ENCODE results near the gene TRAK2.

TRAK2 gene

DNA sequence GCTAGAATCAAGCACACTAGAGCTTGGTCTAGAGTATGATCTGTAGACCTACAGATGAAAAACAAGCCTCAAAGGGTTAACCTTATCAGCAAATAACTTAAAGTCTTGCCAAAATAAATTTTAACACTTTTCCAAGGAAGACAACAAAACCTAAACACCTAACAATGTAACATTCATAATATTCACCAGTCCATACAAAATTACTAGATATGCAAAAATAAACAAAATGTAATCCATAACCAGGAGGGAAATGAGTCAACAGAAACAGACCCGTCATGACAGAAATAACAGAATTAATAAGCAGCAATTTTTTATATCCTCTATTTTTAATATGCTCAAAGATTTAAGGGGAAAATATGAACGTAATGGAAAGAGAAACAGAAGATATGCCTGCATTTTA lies 36.1 kb downstream of the TRAK2 start:
- Histone ChIP-seq H3K9ac (no peak overlapping the region), H3K27ac (peak overlapping the region; percentile 72), H3K9me3 (peaks cover 13% of the 10 kb centered on the region; the same call in 1 of the 2 replicates), H3K4me1 (peaks cover 58% of the 10 kb centered on the region), H3K4me3 (no peak overlapping the region), H4K20me1 (no peaks in the 10 kb centered on the region), H3K36me3 (peaks cover 14% of the 10 kb centered on the region), H3K4me2 (peak overlapping the region; percentile 78), H3K27me3 (no peaks in the 10 kb centered on the region)
- TF ChIP-seq Cebpa-rat (IDR thresholded peaks at IDR 0.05) = no peak

DNA sequence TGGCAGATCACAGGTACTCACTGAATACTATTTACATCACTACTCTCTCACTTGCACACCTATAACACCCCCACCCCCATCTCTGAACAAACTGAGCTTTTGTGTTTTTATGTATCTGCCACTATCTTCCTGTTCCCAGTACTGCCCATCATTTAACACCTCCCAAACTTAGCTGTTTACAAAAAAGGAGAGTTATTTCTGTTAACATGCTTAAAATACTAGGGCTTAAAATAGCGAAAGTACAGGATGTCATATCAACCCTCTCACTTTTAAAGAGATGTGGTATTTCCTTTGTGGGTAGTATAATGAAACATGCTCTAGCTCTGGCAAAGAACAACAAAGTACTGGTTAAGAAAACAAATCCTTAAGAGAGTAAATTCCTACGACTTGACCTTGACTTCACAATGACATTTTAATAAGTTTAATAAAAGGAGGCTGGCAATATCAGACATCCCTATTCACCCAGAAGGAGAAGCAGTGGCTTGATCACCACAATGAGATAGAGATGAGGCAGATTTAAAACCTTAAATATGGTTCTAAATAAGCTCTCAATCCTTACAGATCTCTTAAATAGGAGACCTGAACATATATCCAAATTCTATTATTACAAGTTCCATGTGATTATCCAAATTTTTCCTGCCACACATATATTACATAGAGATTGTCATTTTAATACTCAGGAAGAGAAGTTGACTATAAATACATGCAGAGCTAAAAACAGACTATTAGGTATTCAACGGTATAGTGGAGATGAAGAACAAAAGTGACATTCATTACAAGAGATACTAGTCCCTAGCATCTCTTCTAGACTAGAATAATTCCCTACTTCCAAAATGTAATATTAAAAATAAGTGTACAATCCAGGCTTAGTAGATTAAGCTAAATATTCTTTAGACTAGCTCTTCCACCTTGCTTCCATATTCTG lies 36.9 kb downstream of the TRAK2 start:
- H3K36me3 ChIP-seq = peaks cover 18% of the 10 kb centered on the region
- H3K4me1 ChIP-seq = peaks cover 53% of the 10 kb centered on the region
- H3K27ac ChIP-seq = peak overlapping the region; percentile 72
- peak overlapping the region; percentile 78 for H3K4me2 ChIP-seq
- H4K20me1 ChIP-seq = no peaks in the 10 kb centered on the region
- H3K4me3 ChIP-seq = peak overlapping the region; percentile 50
- TF ChIP-seq Cebpa-rat (IDR thresholded peaks at IDR 0.05) = no peak
- no peaks in the 10 kb centered on the region for H3K27me3 ChIP-seq
- peaks cover 17% of the 10 kb centered on the region; the same call in 1 of the 2 replicates for H3K9me3 ChIP-seq
- H3K9ac ChIP-seq = peak overlapping the region; percentile 70

DNA sequence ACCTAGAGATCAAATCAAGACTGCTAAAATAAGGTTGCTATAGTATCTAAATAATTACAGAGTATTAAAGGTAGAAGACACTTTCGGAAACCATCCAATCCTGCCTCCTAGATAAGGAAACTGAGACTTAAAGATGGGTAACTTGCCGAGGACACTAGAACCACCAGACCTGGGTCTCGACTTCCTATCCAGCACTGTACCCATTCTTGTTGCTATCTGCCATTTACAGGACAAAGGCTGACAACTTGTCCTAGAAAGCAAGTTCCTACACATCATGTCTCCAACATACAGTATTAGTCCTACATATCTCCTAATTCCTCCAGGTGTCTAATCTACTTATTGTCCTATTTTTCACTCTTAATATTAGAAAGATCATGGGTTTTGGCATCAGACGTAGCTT lies 37.7 kb downstream of the TRAK2 start:
- H3K4me1 ChIP-seq = peaks cover 53% of the 10 kb centered on the region
- peak overlapping the region; percentile 72 for H3K27ac ChIP-seq
- TF ChIP-seq Cebpa-rat (IDR thresholded peaks at IDR 0.05) = no peak

DNA sequence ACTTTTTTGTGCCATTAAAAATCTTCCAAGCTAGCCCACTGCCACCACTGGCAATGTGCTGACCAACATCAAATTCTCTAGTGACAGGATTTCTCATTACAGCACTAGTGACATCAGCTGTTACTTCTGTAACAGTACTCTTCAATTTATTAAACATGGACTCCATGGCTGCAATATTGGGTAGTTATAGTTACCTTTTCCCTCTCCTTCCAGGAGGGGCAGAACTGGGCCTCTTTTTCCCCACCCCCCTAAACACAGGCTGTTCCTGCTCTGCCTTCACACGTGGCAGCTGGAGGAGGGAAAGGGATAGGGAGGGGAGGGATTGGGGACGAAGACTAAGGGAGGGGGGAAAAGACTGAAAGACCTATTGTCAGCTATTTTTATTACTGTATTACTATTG lies 38.1 kb downstream of the TRAK2 start:
- no peak for TF ChIP-seq Cebpa-rat (IDR thresholded peaks at IDR 0.05)
- Histone ChIP-seq H4K20me1 (no peaks in the 10 kb centered on the region), H3K27me3 (no peaks in the 10 kb centered on the region), H3K4me2 (peak overlapping the region; percentile 78), H3K4me1 (peaks cover 53% of the 10 kb centered on the region), H3K9ac (peak overlapping the region; percentile 70; the same call in 1 of the 2 replicates), H3K27ac (peak overlapping the region; percentile 72), H3K36me3 (peaks cover 18% of the 10 kb centered on the region), H3K4me3 (peak overlapping the region; percentile 50; the same call in 1 of the 2 replicates), H3K9me3 (peaks cover 17% of the 10 kb centered on the region; the same call in 1 of the 2 replicates)

More for the DNA sequence above, 37.7 kb downstream of the TRAK2 start:
- Histone ChIP-seq H3K9ac (peak overlapping the region; percentile 70), H3K36me3 (peaks cover 18% of the 10 kb centered on the region), H3K4me2 (peak overlapping the region; percentile 78), H4K20me1 (no peaks in the 10 kb centered on the region), H3K27me3 (no peaks in the 10 kb centered on the region), H3K9me3 (peaks cover 17% of the 10 kb centered on the region; the same call in 1 of the 2 replicates), H3K4me3 (peak overlapping the region; percentile 50)

DNA sequence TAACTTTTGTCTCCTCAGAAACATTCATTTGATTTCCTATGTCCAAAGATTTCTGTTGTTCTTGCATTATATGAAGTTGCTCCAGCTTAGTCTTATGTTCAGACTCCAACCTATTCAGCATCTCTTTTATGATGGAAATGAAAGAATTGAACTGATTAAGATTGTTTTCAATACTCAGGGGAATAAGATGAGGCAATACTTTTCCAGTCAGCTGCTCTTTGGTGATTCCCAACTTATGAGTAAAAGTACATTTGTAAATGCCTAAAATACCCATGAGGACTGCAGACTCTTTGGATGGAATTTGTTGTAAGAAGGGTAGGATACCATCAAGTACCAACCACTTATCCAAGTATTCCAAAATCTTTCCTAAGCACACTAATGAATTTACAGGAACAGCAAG lies 39.8 kb downstream of the TRAK2 start:
- Histone ChIP-seq H3K36me3 (peaks cover 18% of the 10 kb centered on the region), H3K4me3 (no peak overlapping the region), H3K27me3 (no peaks in the 10 kb centered on the region), H3K4me1 (peaks cover 53% of the 10 kb centered on the region), H4K20me1 (no peaks in the 10 kb centered on the region), H3K27ac (no peak overlapping the region), H3K9ac (no peak overlapping the region), H3K4me2 (peak overlapping the region; percentile 78; the same call in 1 of the 2 replicates), H3K9me3 (peaks cover 17% of the 10 kb centered on the region; the same call in 1 of the 2 replicates)
- no peak for TF ChIP-seq Cebpa-rat (IDR thresholded peaks at IDR 0.05)

DNA sequence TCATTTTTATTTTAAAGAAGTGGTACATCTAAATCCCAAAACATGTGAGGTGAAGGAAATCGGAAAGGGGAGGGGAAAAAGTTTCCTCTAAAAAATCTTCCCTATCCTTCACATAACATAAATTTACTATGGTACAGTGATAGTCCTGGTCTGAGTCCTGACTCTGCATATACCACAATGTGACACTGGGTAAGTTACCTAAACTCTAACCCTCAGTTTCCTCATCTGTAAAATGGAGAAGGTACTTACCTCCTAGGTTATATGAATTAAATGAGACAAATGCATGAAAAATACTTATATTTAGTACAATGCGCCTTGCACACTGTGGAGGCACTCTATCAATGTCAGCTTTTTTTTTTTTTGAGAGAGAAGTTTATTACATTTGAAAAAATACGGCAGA lies 42.3 kb downstream of the TRAK2 start:
- H3K36me3 ChIP-seq = peaks cover 18% of the 10 kb centered on the region
- no peak for TF ChIP-seq Cebpa-rat (IDR thresholded peaks at IDR 0.05)
- H3K9ac ChIP-seq = no peak overlapping the region
- H3K4me3 ChIP-seq = no peak overlapping the region
- H3K4me1 ChIP-seq = peaks cover 29% of the 10 kb centered on the region
- H3K9me3 ChIP-seq = peaks cover 17% of the 10 kb centered on the region; the same call in 1 of the 2 replicates
- no peak overlapping the region for H3K4me2 ChIP-seq
- no peak overlapping the region for H3K27ac ChIP-seq
- no peaks in the 10 kb centered on the region for H3K27me3 ChIP-seq
- no peaks in the 10 kb centered on the region for H4K20me1 ChIP-seq

DNA sequence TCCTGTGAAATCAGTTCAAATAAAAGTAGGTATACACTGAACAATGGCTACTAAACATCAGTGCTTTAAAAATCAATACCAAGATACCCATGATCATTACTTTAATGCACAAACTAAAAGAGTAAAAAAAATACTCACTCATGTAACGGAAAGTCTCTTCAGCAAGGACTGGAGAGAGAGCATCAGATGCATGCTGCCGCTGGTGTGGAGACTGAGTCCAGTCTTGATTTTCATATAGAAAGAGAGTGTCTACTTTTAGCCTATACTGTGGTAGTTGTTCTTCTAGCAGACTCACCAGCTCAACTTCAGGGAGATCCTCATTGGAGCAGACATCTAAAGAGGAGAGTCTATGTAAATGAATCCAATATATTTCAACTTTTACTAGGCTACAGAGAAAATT lies 44.0 kb downstream of the TRAK2 start:
- no peak for TF ChIP-seq Cebpa-rat (IDR thresholded peaks at IDR 0.05)
- no peak overlapping the region for H3K9ac ChIP-seq
- H3K4me1 ChIP-seq = peaks cover 13% of the 10 kb centered on the region
- H3K27ac ChIP-seq = no peak overlapping the region
- H3K36me3 ChIP-seq = peaks cover 18% of the 10 kb centered on the region
- H3K4me3 ChIP-seq = no peak overlapping the region
- peaks cover 17% of the 10 kb centered on the region; the same call in 1 of the 2 replicates for H3K9me3 ChIP-seq
- H3K4me2 ChIP-seq = no peak overlapping the region
- no peaks in the 10 kb centered on the region for H3K27me3 ChIP-seq
- no peaks in the 10 kb centered on the region for H4K20me1 ChIP-seq

DNA sequence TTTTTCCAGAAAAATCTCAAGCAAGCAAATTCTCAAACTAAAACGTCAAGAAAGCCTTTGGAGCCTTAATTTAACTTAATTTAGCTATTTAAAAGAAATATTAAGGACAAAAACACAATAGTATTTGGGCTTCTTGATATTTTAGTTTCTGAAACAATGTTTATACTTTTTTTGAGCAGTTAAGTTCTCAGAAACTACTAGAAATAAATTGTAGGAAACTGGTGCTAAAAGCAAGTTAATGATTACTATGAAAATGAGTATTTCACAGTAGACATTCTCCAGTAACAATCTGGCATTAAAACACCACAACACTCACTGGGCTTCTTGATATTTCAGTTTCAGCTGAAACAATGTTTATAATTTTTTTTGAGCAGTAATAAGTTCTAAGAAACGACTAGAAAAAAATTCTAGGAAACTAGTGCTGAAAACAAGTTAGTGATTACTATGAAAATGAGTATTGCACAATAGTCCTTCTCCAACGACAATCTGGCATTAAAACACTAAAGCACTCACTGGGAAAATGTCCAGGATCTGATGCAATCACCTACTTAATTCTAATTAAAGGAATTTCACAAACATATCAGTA lies 45.1 kb downstream of the TRAK2 start:
- H3K4me3 ChIP-seq = no peak overlapping the region
- peak; percentile 69; the same call in 1 of the 2 replicates for TF ChIP-seq Cebpa-rat (IDR thresholded peaks at IDR 0.05)
- no peak overlapping the region for H3K4me2 ChIP-seq
- peaks cover 17% of the 10 kb centered on the region for H3K36me3 ChIP-seq
- H3K27ac ChIP-seq = no peak overlapping the region
- no peak overlapping the region for H3K9ac ChIP-seq
- H3K9me3 ChIP-seq = peaks cover 14% of the 10 kb centered on the region; the same call in 1 of the 2 replicates
- H3K27me3 ChIP-seq = no peaks in the 10 kb centered on the region
- H3K4me1 ChIP-seq = peaks cover 2% of the 10 kb centered on the region
- no peaks in the 10 kb centered on the region for H4K20me1 ChIP-seq

DNA sequence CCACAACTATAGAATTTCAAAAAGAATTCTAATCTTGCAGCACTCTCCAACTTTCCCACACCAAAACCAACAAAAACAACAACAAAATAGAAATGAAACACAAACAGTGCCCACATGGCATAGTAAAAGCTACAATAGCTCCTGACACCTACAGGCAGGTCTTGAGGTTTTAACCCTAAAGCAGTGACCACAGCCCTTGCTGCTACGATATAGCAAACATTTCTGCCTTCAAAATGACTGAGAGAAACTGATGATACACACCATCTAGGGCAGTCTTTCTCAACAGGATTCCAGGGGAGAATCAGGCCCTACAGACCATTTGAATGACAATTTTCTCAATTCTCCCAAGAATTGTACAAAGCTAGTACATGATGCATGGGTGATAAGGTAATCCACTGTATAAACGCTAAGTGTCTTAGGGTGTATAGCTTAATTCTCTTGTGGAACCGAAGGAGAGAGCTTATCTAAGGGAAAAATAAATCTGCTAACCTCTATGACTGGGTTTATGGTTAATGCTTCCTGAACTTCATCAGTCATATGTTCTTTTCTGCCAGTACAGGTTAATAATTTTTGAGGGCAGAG lies 46.5 kb downstream of the TRAK2 start:
- no peak for TF ChIP-seq Cebpa-rat (IDR thresholded peaks at IDR 0.05)
- H3K9ac ChIP-seq = no peak overlapping the region
- H3K4me1 ChIP-seq = no peaks in the 10 kb centered on the region
- H3K27me3 ChIP-seq = no peaks in the 10 kb centered on the region
- H3K9me3 ChIP-seq = peaks cover under 1% of the 10 kb centered on the region; the same call in 1 of the 2 replicates
- no peak overlapping the region for H3K4me2 ChIP-seq
- H3K4me3 ChIP-seq = no peak overlapping the region
- H3K27ac ChIP-seq = no peak overlapping the region
- no peaks in the 10 kb centered on the region for H4K20me1 ChIP-seq
- H3K36me3 ChIP-seq = 0 out of 2 replicates have a peak, but pooled peaks cover 9% of the 10 kb centered on the region

Data from BLaER1 (cell line).